KMS-11 (cell line): Measurements from ENCODE around the gene PIKFYVE.

Source experiments
- H2AFZ ChIP-seq: fragments of 200-600 bp; sonication (generic); 2 replicates; pipeline ENCODE4 v1.6.1; 2016; ENCODE audit warnings: antibody characterized with exemption, mixed run types, low read depth
- H3K27ac ChIP-seq: fragments of 200-600 bp; sonication (generic); 2 replicates; pipeline ENCODE4 v1.6.1; 2016; ENCODE audit warnings: mild to moderate bottlenecking, mixed run types
- H3K27me3 ChIP-seq: fragments of 200-600 bp; sonication (generic); 2 replicates; pipeline ENCODE4 v1.6.1; 2017; ENCODE audit warnings: mild to moderate bottlenecking, low read depth, mixed run types, moderate library complexity; ENCODE audit not compliant: insufficient read depth
- H3K36me3 ChIP-seq: fragments of 200-600 bp; sonication (generic); 2 replicates; pipeline ENCODE4 v1.6.1; 2017; ENCODE audit warnings: mild to moderate bottlenecking, mixed run types; ENCODE audit not compliant: insufficient read depth
- H3K4me1 ChIP-seq: fragments of 200-600 bp; sonication (generic); 2 replicates; pipeline ENCODE4 v1.6.1; 2016; ENCODE audit warnings: mild to moderate bottlenecking, low read depth, mixed run types; ENCODE audit not compliant: poor library complexity, severe bottlenecking
- H3K4me2 ChIP-seq: fragments of 200-600 bp; sonication (generic); 2 replicates; pipeline ENCODE4 v1.7.0; 2016; ENCODE audit warnings: mild to moderate bottlenecking, mixed run types
- H3K4me3 ChIP-seq: fragments of 200-600 bp; sonication (generic); IDR thresholded peaks from 2 replicates; pipeline ENCODE4 v1.6.1; 2017; ENCODE audit warnings: low read depth, low read length, mixed read lengths; ENCODE audit not compliant: insufficient read depth
- H3K79me2 ChIP-seq: fragments of 200-600 bp; sonication (generic); 2 replicates; pipeline ENCODE4 v1.6.1; 2016; ENCODE audit warnings: low read depth, mixed run types; ENCODE audit not compliant: insufficient read depth
- H3K9ac ChIP-seq: fragments of 200-600 bp; sonication (generic); 2 replicates; pipeline ENCODE4 v1.6.1; 2016; ENCODE audit warnings: mild to moderate bottlenecking, mixed run types
- H4K20me1 ChIP-seq: fragments of 200-600 bp; sonication (generic); 2 replicates; pipeline ENCODE4 v1.6.1; 2016; ENCODE audit warnings: mild to moderate bottlenecking, mixed run types; ENCODE audit not compliant: insufficient read depth
- CTCF ChIP-seq: fragments of 200-600 bp; sonication (generic); conservative IDR thresholded peaks from 2 replicates; pipeline ENCODE4 v1.6.1; 2017; ENCODE audit warnings: low read depth, mild to moderate bottlenecking, antibody characterized with exemption, low read length, moderate library complexity, mixed read lengths

Gene PIKFYVE

GRCh38 chr2:208227581-208228232 is 38.3 kb upstream of the PIKFYVE start:
- Histone ChIP-seq H3K79me2 (no peaks in the 10 kb centered on the region), H3K36me3 (no peaks in the 10 kb centered on the region), H4K20me1 (no peaks in the 10 kb centered on the region), H3K27me3 (no peaks in the 10 kb centered on the region), H3K4me1 (no peaks in the 10 kb centered on the region), H3K4me2 (no peak overlapping the region), H3K9ac (no peak overlapping the region), H3K27ac (no peak overlapping the region), H3K4me3 (no peak overlapping the region), H2AFZ (no peak overlapping the region)
- TF ChIP-seq CTCF = no peak

- no peak overlapping the region for H3K4me2 ChIP-seq
- no peaks in the 10 kb centered on the region for H3K79me2 ChIP-seq
- H4K20me1 ChIP-seq = no peaks in the 10 kb centered on the region
- H3K4me3 ChIP-seq = no peak overlapping the region
- TF ChIP-seq CTCF = no peak
- H3K9ac ChIP-seq = no peak overlapping the region
- no peak overlapping the region for H2AFZ ChIP-seq
- no peaks in the 10 kb centered on the region for H3K36me3 ChIP-seq
- no peak overlapping the region for H3K27ac ChIP-seq
- no peaks in the 10 kb centered on the region for H3K27me3 ChIP-seq
- H3K4me1 ChIP-seq = no peaks in the 10 kb centered on the region
Measured at GRCh38 chr2:208228476-208228875, 37.6 kb upstream of the PIKFYVE start.

- Histone ChIP-seq H2AFZ (no peak overlapping the region), H3K36me3 (no peaks in the 10 kb centered on the region), H3K27me3 (no peaks in the 10 kb centered on the region), H3K4me1 (no peaks in the 10 kb centered on the region), H3K79me2 (no peaks in the 10 kb centered on the region), H4K20me1 (no peaks in the 10 kb centered on the region), H3K4me3 (no peak overlapping the region), H3K4me2 (no peak overlapping the region), H3K9ac (no peak overlapping the region), H3K27ac (no peak overlapping the region)
- no peak for TF ChIP-seq CTCF
Measured at GRCh38 chr2:208234786-208235185, 31.3 kb upstream of the PIKFYVE start.

- H3K27ac ChIP-seq = no peak overlapping the region
- TF ChIP-seq CTCF = no peak
- H3K9ac ChIP-seq = no peak overlapping the region
- H3K79me2 ChIP-seq = no peaks in the 10 kb centered on the region
- no peaks in the 10 kb centered on the region for H3K36me3 ChIP-seq
- H3K4me2 ChIP-seq = no peak overlapping the region
- H3K27me3 ChIP-seq = no peaks in the 10 kb centered on the region
- H3K4me3 ChIP-seq = no peak overlapping the region
- H2AFZ ChIP-seq = no peak overlapping the region
- no peaks in the 10 kb centered on the region for H3K4me1 ChIP-seq
- H4K20me1 ChIP-seq = no peaks in the 10 kb centered on the region
Measured at GRCh38 chr2:208235860-208236259, 30.2 kb upstream of the PIKFYVE start.
